ENCODE results near the gene EIF4H.

Gene EIF4H

GRCh38 chr7:74173866-74174605 is at the start of gene EIF4H:
EIF4H (plus strand) TSS chr7:74174356; CDS start chr7:74174384, 28 bp downstream.
- peak within 1 kb of the TSS; percentile 90 for H3K9ac ChIP-seq (ENCODE audit: low read length)
- H3K27me3 ChIP-seq (ENCODE audit: insufficient read depth, low read length), result no peaks in the 10 kb centered on the region
- H3K27ac ChIP-seq (ENCODE audit: low read depth, low read length, poor library complexity, severe bottlenecking), result peak within 1 kb of the TSS; percentile 29
- no peaks in the 10 kb centered on the region for H3F3A ChIP-seq (ENCODE audit: insufficient read depth, low read length)
- H3K4me2 ChIP-seq (ENCODE audit: low read length), result peak within 1 kb of the TSS; percentile 99
- peaks cover 53% of the 10 kb centered on the region for H3K4me1 ChIP-seq (ENCODE audit: insufficient read depth, low read length, severe bottlenecking)
- peak within 1 kb of the TSS; percentile 33; the same call in 1 of the 2 replicates for H2AFZ ChIP-seq (ENCODE audit: low read length)
- H3K4me3 ChIP-seq (ENCODE audit: low read depth, low read length, poor library complexity, severe bottlenecking), result peak within 1 kb of the TSS; percentile 91
- H4K20me1 ChIP-seq (ENCODE audit: insufficient read depth, low read length), result peaks cover 13% of the 10 kb centered on the region; the same call in 1 of the 2 replicates
- peaks cover 49% of the 10 kb centered on the region for H3K79me2 ChIP-seq (ENCODE audit: insufficient read depth, low read length)
- H3K9me3 ChIP-seq (ENCODE audit: low read length), result no peaks in the 10 kb centered on the region
- TF ChIP-seq CTCF (IDR thresholded peaks at IDR 0.05; ENCODE audit: low read length) (no peak), EZH2 (IDR thresholded peaks at IDR 0.05; ENCODE audit: borderline replicate concordance, low read length) (no peak)
- no peaks in the 10 kb centered on the region for H3K9me2 ChIP-seq (ENCODE audit: low read depth, low read length)
- H3K36me3 ChIP-seq (ENCODE audit: insufficient read depth, low read length), result peaks cover 34% of the 10 kb centered on the region

- H3K9me2 ChIP-seq (ENCODE audit: low read depth, low read length), result no peaks in the 10 kb centered on the region
- H3K4me2 ChIP-seq (ENCODE audit: low read length), result no peak overlapping the region
- no peaks in the 10 kb centered on the region for H4K20me1 ChIP-seq (ENCODE audit: insufficient read depth, low read length)
- H2AFZ ChIP-seq (ENCODE audit: low read length), result no peak overlapping the region
- H3K9me3 ChIP-seq (ENCODE audit: low read length), result no peaks in the 10 kb centered on the region
- no peaks in the 10 kb centered on the region; the same call in 1 of the 2 replicates for H3K27me3 ChIP-seq (ENCODE audit: insufficient read depth, low read length)
- H3K9ac ChIP-seq (ENCODE audit: low read length), result no peak overlapping the region
- peaks cover 12% of the 10 kb centered on the region for H3K36me3 ChIP-seq (ENCODE audit: insufficient read depth, low read length)
- H3K27ac ChIP-seq (ENCODE audit: low read depth, low read length, poor library complexity, severe bottlenecking), result no peak overlapping the region
- no peaks in the 10 kb centered on the region for H3F3A ChIP-seq (ENCODE audit: insufficient read depth, low read length)
- no peak overlapping the region for H3K4me3 ChIP-seq (ENCODE audit: low read depth, low read length, poor library complexity, severe bottlenecking)
- no peaks in the 10 kb centered on the region for H3K79me2 ChIP-seq (ENCODE audit: insufficient read depth, low read length)
- H3K4me1 ChIP-seq (ENCODE audit: insufficient read depth, low read length, severe bottlenecking), result no peaks in the 10 kb centered on the region
- TF ChIP-seq EZH2 (IDR thresholded peaks at IDR 0.05; ENCODE audit: borderline replicate concordance, low read length) (no peak), CTCF (IDR thresholded peaks at IDR 0.05; ENCODE audit: low read length) (no peak)
Observed at GRCh38 chr7:74126220-74126880, 47.8 kb upstream of the EIF4H start.

GRCh38 chr7:74129887-74130286 is 44.3 kb upstream of the EIF4H start:
- Histone ChIP-seq H4K20me1 (ENCODE audit: insufficient read depth, low read length) (no peaks in the 10 kb centered on the region), H3K9me2 (ENCODE audit: low read depth, low read length) (no peaks in the 10 kb centered on the region), H3K4me3 (ENCODE audit: low read depth, low read length, poor library complexity, severe bottlenecking) (no peak overlapping the region), H3K9ac (ENCODE audit: low read length) (no peak overlapping the region), H3K4me1 (ENCODE audit: insufficient read depth, low read length, severe bottlenecking) (no peaks in the 10 kb centered on the region), H3K4me2 (ENCODE audit: low read length) (no peak overlapping the region), H3F3A (ENCODE audit: insufficient read depth, low read length) (no peaks in the 10 kb centered on the region), H3K79me2 (ENCODE audit: insufficient read depth, low read length) (no peaks in the 10 kb centered on the region), H3K27ac (ENCODE audit: low read depth, low read length, poor library complexity, severe bottlenecking) (no peak overlapping the region), H3K9me3 (ENCODE audit: low read length) (no peaks in the 10 kb centered on the region), H2AFZ (ENCODE audit: low read length) (no peak overlapping the region), H3K36me3 (ENCODE audit: insufficient read depth, low read length) (no peaks in the 10 kb centered on the region), H3K27me3 (ENCODE audit: insufficient read depth, low read length) (no peaks in the 10 kb centered on the region; the same call in 1 of the 2 replicates)
- TF ChIP-seq CTCF (IDR thresholded peaks at IDR 0.05; ENCODE audit: low read length) (no peak), EZH2 (IDR thresholded peaks at IDR 0.05; ENCODE audit: borderline replicate concordance, low read length) (no peak)

Data from OCI-LY1 (cell line).